Measurements from ENCODE around the gene ATP6V1F.

Gene ATP6V1F

DNA sequence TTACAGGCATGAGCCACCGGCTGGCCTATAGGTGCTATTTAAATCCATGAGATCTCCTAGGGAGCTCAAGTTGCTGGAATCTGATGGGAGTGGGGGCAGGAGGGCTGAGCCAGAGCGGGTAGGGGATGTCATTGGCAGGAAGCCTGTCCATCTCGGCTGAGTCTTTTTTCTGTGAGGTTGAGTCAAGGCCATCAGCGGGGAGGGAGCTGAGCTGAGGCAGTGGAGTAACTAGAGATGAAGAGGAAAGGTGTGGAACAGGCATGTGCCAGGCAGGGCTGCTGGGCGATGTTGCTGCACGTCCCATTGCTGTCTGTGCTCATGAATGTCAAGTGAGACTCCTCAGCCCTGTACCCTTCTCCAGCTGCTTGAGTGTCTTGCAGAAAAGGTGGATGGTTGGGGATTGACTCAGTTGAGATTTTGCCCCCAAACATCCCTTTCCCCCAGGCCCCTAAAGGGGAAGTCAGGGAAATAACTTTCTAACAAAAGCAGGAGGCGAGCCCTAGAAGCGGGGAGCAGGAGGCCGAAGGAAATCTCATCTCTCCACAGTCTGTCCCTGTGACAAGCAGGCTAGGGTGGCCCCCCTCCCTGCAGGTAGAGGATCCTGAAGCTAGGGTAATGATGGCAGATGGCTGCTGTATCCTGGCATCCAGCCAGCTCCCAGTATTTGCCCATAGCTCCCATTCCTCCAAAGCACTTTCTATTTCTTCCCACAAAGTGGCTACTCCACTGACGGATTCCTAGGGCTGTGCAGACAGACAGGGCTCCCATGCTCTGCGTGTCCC, 5.4 kb downstream of the ATP6V1F start:
- no peak for DNase-seq (ENCODE audit: low read depth in 2 of 3, low spot score in 1 of 3)

DNA sequence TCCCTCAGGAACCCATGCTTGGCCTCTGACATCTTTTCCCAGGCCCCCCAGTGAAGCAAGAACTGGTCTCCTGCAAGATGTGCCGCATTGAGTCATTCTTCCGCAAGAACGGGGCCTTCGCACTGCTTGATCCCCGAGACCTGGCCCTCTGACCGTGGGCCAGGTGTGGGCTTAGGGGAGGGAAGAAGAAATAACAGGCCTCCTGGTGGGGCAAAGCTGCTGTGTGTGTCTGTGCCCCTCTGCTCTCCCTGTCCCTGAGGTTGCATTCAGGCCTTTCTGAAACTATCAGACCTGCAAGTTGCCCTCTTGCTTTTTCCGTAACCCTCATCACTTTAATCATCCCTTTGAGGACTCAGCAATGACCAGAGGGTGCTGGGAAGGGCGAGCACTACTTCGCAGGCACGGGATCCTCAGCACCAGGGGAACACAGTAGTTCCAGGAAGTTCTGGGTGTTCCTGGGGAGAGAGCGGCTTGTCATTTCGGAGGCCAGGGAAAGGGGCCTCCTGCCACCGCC, 6.0 kb downstream of the ATP6V1F start:
- no peak for DNase-seq (ENCODE audit: low read depth in 2 of 3, low spot score in 1 of 3)

DNA sequence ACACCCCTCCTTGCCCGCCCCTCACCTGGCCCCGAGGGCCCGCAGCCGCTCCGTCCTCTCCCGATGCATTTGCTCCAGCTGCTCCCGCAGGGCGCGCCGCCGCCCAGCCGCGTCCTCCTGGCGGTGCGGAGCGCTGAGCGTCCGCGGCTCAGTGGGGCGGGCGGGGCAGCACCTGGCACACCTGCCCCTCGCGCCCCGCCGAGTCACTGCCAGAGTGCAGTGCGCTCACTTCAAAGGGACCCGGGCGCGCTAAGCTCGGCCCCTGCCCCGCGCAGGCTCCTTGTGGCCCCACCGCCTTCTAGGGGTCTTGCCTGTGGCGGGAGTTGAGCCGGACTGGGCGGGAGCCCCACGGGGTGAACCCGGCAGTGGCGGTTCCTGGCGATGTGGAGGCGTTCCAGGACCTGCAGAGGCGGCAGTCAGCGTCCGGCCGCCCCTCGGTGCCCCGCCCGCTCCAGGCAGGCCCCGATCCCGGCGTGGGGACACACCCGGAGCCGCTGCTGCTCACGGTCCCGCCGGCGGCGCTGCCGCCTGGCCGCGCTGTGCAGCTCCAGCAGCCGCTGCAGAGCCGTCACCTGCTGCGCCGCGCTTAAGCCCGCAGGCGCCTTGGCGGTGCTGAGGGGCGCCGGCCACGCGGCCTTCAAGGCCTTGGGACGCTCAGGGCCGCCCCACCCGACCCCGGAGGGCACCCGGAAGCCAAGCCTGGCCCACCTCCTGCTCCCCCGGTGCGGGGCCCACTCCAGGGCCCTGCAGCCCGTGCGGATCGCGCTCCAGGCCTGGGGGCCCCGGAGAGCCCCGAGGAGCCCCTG, 6.7 kb downstream of the ATP6V1F start:
- peak in 1 of 3 donors; percentile 26 for DNase-seq (ENCODE audit: low read depth in 2 of 3, low spot score in 1 of 3)

DNA sequence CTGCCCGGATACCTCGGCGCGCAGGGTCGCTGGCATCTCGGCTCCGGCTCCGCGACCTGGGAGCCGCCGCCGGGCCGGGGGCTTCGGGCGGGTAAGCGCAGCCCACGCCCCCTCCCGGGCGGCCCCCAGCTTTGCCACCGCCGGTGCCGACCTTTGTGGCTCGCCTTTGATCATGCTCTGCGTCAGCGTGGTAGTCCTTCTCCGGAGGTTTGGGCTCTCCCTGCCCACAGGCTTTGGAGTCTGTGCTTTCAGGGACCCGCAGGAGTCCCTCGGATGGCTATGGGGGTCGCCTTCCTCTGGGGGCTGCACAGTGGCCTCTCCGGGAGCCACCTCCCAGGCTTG, 7.3 kb downstream of the ATP6V1F start:
- DNase-seq (ENCODE audit: low read depth in 2 of 3, low spot score in 1 of 3), result no peak

DNA sequence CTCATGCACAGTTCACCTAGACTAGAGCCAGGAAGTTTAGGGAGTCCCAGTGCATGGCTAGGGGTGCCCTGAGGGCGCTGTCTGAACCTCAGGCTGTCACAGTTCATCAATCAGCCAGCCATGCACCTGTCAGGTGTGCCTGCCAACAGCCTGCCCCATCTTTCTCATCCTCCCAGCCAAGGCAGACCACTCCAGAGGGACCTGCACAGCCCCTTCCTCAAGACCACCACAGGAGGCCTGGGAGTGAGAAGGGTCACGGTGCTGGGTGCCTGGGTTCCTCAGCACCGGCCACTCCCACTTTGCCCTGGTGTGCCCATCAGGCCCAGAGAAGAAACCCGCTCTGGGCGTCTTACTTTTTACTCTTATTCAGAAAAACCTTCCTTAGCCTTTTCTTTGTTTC, 8.4 kb downstream of the ATP6V1F start:
- no peak for DNase-seq (ENCODE audit: low read depth in 2 of 3, low spot score in 1 of 3)

DNA sequence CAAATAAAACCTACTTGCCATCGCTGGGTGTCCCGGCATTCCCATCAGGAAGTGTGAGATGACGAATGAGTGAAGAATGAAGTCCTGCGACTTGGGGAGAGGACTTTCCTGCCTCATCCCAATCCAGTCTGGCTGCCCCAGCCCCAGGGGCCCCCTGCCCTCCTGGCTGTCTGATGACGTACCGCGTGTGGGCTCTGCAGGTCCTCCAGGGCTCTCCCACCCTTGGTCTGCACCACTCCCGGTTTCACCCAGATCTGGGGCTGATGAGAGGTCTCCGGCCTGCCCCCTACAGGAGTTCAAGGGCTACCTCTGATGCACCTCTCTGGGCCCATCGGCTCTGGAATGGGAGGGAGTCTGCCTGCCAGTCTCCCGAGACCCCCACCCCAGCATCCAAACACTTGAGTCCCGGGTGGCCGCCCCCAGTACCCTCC, 9.8 kb downstream of the ATP6V1F start:
- no peak for DNase-seq (ENCODE audit: low read depth in 2 of 3, low spot score in 1 of 3)

DNA sequence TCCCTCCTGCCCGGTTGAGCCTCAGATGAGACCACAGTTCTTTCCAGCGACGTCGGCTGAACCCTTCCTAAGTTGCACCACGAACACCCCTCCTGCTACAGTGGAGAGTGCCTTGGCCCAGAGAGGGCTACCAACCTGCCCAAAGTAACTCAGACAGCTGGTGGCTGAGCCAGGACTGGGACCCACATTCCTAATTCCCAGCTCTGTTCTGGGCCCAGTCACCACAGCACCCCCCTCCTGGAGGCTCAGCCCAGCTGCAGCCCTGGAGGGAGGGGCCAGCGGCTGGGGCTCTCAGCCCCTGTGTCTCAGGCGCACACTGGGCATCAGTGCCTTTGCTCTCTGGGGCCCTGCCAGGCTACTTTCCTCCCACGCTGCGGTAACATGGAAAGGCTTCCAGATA, 10.6 kb downstream of the ATP6V1F start:
- DNase-seq (ENCODE audit: low read depth in 2 of 3, low spot score in 1 of 3), result no peak

DNA sequence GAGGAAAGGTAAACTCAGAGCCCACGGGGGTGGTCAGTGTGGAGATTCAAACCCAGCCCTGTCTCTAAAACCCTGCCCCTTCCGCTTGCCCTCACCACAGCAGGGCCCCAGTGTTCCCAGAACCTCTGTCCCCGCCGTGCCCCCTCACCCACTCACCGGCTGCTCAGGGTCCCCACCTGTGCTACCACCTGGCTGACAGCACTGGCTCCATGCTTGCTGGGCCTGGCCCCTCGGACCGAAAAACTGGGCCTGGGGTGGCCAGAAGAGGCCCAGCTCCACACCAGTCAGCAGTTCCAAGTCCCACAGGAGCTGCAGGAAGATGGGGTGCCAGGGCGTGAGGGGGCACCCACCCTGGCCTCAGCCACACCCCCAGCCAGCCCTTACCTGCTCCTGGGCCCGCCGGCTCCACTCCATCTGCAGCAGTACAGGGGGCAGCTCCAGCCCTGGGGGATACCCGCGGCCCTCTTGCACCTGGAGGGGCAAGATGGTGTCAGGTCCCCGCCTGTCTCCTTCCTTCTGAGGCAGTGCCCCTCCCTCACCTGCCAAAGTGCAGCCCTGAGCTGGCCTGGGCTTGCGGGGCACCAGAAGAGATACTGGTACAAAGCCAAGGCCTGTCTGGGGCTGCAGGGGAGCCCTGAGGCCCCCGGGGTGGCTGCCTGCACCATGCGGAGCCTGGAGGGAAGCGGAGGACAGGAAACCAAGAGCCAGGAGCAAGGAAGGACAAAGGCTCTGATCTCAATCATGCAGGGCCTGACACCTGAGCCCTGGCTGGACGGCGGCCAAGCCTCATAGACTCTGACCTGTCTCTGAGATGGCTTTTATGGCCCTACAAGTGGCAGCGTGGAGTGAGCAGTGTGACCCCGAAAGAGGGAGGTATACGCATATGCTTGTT, 11.7 kb downstream of the ATP6V1F start:
- no peak for DNase-seq (ENCODE audit: low read depth in 2 of 3, low spot score in 1 of 3)

DNA sequence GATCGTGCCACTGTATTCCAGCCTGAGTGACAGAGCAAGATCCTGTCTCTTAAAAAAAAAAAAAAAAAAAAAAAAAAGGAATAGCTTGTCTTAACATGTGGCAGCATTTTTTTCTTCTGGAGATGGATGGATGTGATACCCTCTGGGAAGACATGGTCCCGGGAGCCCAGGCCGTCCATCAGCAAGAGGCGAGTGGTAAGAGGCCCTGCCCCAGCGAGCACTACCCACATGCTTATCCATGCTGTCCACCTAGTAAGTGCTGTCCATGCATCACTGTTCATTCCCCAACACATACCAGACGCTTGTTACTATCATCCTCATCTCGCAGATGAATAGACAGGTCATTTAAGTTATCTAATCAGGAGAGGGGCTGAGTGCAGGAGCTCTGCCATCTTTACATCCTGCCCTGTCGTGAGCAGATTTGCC, 12.9 kb downstream of the ATP6V1F start:
- no peak for DNase-seq (ENCODE audit: low read depth in 2 of 3, low spot score in 1 of 3)

DNA sequence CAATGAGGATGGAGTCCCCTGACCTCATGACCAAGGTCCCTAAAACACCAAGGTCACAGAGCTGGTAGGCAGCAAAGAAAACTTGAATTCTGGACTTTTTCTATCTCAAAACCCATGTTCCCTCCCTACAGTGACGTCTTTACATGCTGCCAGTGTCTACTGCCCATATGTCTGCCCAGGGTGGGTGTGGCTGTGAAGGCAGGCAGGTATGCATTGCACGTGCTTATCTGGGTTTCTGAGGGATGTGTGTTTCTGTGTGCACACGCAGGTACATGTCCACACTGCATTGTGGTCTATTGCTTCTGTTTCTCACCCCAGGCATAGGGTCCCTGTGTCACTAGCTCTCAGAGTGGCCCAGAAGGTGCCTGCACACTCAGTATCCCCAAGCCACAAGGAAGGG, 13.5 kb downstream of the ATP6V1F start:
- no peak for DNase-seq (ENCODE audit: low read depth in 2 of 3, low spot score in 1 of 3)

DNA sequence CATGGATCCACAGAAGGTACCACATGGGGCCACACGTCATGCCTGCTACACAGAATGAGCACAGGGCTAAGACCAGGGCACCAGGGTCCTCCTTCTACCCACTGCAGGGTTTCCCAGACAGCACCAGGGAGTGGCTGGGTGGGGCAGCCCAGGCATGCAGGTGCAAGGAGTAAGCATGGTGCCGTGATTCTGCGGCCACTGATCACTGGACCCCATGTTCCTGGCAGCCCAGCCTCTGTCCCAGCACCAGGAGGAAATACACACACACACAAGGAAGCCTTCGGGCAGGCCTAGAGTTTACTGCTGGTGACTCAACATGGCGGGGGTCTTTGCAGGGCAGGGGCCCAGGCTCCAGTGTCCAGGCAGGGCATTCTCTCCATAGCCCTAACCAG, 13.9 kb downstream of the ATP6V1F start:
- no peak for DNase-seq (ENCODE audit: low read depth in 2 of 3, low spot score in 1 of 3)

DNA sequence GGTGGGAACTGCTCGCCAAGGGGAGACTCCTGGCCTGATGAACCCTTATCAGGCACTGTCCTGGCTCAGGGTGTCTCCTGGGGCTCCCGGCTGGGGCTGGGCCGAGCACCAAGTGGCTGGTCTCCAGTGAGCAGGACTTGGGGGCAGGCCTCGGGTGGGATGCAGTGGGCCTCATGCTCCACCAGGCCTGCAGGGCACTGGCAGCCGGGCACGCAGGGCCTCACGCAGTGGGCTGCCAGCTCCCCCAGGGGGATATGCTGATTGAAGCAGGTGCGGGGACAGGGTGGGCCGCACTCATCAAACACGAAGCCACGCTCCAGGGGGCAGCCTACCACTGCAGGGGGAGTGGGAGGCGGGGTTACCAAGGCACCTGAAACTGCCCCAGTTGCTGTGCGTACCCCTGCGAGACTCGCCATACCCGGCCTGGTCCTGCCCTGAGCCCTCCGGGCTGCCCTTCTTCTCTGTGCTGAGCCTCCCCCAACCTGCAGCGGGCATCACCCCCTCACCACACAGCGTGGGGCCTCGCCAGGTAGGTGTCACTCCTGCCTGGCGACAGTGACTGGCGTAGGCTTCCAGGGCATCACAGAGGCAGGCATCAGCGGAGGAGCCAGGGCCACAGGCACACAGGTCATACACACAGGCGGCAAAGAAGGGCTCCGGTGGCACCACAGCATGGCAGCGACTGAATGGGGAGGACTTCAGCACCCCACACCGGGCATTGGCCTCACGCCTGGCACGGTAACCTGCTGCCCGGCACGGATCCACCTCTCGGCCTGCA, 14.5 kb downstream of the ATP6V1F start:
- no peak for DNase-seq (ENCODE audit: low read depth in 2 of 3, low spot score in 1 of 3)

DNA sequence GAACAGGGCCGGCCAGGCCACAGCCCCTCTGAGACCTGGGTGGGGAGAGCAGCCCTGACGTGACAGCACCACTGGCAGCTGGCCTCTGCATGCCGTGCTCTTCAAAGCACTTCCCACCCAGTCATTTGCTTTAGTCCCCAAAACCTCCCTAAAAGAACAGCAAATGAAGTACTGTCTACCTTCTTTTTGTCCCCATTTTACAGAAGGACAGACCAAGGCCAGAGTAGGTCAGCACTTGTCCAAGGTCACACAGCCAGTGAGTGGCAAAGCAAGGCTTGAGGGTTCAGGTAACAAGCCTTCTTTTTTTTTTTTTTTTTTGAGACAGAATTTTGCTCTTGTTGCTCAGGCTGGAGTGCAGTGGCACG, 15.1 kb downstream of the ATP6V1F start:
- DNase-seq (ENCODE audit: low read depth in 2 of 3, low spot score in 1 of 3), result no peak

DNA sequence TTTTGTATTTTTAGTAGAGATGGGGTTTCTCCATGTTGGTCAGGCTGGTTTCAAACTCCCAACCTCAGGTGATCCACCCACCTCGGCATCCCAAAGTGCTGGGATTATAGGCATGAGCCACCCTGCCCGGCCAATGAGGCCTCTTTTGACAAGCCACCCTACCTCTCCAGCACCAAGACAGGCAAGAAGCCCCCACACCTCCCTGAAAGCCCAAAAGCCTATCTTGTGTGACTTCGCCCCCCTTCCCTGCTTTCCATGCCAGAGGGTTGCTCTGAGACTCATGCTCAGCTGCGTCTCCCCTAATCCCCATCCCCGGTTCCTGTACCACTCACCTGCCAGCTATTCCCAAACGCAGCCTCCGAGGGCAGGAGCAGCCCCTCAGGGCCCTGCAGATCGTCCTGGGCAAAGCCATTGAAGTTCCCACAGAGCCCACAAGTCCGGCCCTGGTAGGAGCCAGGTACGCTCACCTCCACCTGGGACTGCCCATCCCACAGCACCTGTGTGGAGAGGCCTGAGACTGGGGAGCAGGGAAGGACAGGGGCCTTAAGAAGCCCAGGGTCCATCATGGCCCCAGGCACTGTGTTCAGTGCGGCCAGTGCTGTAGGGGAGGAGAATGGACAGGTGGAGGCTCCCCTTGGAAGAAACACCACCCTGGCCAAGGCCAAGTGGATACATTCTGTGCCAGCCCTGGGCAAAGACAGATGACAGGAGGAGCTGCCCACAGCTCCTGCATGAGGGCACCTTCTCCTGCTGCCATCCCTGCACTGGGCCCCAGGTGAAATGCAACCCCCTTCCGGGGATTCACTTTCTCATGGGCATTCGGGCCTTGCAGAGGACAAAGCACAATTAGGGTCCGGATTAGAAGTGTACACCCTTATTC, 15.8 kb downstream of the ATP6V1F start:
- DNase-seq (ENCODE audit: low read depth in 2 of 3, low spot score in 1 of 3), result no peak

DNA sequence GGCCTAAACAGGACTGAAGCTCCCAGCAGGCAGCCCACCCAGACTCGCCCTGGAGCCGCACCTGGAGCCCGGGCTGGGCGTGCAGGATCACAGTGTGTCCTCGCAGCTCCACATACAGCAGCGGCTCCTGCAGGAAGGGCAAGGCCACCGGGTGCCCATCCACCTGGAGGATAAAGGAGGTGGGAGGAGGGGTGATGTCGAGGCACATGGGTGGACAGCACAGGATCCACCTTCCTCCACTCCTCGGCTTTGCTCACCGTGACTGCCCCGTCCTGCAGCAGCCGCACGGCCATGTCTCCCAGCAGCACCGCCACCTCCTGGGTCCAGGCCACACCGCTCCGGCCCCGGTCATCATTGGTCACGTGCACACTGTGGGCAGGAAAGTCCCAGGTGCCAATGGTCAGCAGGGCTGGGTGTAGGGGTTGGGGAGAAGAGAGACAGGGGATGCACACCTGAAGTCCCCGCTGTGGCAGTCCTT, 16.8 kb downstream of the ATP6V1F start:
- no peak for DNase-seq (ENCODE audit: low read depth in 2 of 3, low spot score in 1 of 3)

DNA sequence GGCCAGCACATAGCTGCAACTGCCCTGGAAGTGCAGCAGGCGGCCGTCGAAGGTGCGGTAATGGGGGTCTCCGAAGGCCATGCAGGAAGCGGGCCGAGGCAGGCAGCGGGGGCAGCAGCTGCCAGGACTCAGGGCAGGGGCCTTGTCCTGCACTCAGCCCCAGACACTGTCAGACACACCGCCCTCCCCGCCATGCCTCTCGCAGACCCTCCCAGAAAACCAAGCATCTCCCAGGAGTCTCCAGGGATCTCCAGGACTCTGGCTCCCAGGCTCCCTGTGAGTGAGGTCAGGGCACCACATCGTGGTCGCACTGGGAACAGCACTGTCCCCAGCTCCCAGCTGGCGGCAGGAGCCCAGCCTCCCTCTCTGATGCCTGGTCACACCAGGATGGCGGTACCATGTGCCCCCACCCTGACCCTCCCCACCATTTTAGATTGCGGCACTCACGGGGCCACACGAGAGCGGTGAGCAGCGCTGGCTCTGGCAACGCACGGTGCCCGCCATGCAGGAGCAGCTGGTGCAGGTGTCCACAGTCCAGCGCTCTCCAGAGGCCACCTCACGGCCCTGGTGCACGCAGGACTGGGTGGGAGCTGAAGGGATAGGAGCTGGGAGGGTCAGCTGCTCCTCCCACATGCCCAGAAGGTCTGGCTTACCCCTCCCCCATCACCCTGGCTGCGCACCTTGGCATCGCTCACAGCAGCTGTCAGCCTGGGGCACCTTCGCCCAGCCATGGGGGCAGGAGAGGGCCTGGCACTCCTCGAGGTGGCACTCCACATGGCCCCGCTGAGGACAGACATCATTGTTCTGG, 17.5 kb downstream of the ATP6V1F start:
- no peak for DNase-seq (ENCODE audit: low read depth in 2 of 3, low spot score in 1 of 3)

DNA sequence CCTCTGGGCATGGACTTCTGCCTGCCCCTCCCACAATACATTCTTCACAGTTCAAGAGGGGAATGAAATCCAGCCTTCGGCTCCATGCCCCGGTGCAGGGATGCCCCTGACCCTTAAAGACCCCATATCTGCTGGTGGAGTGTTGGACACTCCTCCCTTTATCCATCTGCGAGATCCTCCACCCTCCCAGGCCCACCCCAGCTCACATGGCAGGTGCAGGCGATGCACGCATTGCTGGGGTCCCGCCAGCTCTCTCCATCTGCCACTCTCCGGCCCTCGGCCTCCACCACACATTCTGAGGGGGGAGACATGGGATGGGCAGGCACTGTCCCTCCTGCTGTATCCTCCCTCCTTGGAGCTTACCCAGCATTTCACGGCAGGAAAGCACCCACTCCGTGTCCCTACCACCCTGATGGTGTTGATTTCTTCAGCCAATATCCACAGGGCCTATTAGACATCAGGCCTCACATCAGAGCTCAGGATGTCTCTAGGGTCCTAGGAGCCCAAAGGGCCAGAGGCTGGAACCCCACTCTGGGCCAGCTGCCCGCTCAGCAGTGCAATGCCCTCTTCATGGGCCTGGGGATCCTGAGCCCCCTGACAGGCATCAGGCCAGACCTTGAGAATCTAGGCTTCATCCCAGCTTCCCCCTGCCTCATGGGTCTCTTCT, 18.3 kb downstream of the ATP6V1F start:
- DNase-seq (ENCODE audit: low read depth in 2 of 3, low spot score in 1 of 3), result no peak

DNA sequence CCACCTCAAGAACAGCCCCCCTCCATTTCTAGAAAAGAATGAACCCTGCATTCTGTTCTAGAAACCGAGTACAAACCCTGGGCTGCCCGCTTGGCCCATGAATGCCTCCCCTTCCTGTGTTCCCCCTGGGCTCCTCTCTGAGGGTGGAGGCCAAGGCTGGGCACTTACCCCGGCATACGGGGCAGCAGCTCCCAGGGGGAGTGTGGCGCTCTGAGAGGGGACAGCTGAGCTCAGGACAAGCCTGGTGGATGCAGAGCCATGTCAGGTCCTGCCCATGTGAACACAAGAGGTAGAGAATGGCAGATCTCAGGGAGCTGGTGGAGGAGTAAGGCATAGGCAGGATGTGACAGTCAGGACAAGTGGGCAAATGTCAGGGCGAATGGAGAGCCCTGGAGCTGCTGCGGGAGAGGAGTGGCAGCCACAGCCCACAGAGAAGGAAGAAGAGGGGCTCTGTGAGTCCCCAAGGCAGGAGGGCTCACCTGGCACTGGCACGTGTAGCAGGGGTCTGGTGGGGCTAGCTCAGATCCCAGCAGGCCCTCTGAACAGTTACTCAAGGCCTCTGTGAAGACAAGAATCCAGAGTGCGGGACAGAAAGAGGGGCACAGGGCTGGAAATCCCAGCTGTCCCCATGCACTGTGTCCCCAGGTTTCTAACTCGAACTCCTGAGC, 18.9 kb downstream of the ATP6V1F start:
- no peak for DNase-seq (ENCODE audit: low read depth in 2 of 3, low spot score in 1 of 3)

All from stimulated activated CD4-positive, alpha-beta T cell treated with anti-CD3 and anti-CD28 coated beads, Interleukin-12 subunit alpha, Interleukin-12 subunit beta, amount 100 ng/mL, for 48 hours (primary cell).